ENCODE data around the gene TFF1.

Gene TFF1

GRCh38 chr21:42363312-42363711 is 3.0 kb downstream of the TFF1 start:
- H3K27ac ChIP-seq: no peak overlapping the region
- no peak overlapping the region for H3K4me3 ChIP-seq
- DNase-seq (ENCODE audit: low spot score): no peak
- no peak for TF ChIP-seq CTCF (IDR thresholded peaks at IDR 0.05)

- DNase-seq (ENCODE audit: low spot score): no peak
- no peak overlapping the region for H3K4me3 ChIP-seq
- no peak for TF ChIP-seq CTCF (IDR thresholded peaks at IDR 0.05)
- H3K27ac ChIP-seq: no peak overlapping the region
These were observed 3.6 kb downstream of the TFF1 start for GRCh38 chr21:42362700-42363099.

GRCh38 chr21:42362198-42362597 is 4.1 kb downstream of the TFF1 start:
- DNase-seq (ENCODE audit: low spot score): no peak
- no peak for TF ChIP-seq CTCF (IDR thresholded peaks at IDR 0.05)
- Histone ChIP-seq H3K27ac (no peak overlapping the region), H3K4me3 (no peak overlapping the region)

- no peak for TF ChIP-seq CTCF (IDR thresholded peaks at IDR 0.05)
- Histone ChIP-seq H3K27ac (no peak overlapping the region), H3K4me3 (no peak overlapping the region)
- no peak for DNase-seq (ENCODE audit: low spot score)
These were observed 5.0 kb downstream of the TFF1 start for GRCh38 chr21:42361286-42361685.

GRCh38 chr21:42360317-42360716 is 6.0 kb downstream of the TFF1 start:
- no peak overlapping the region for H3K27ac ChIP-seq
- H3K4me3 ChIP-seq: no peak overlapping the region
- DNase-seq (ENCODE audit: low spot score): no peak

GRCh38 chr21:42358937-42359336 is 7.4 kb downstream of the TFF1 start:
- DNase-seq (ENCODE audit: low spot score): no peak
- TF ChIP-seq CTCF (IDR thresholded peaks at IDR 0.05): no peak
- Histone ChIP-seq H3K27ac (no peak overlapping the region), H3K4me3 (no peak overlapping the region)

More at GRCh38 chr21:42360317-42360716, 6.0 kb downstream of the TFF1 start:
- TF ChIP-seq CTCF (IDR thresholded peaks at IDR 0.05): no peak

GRCh38 chr21:42358261-42358660 is 8.1 kb downstream of the TFF1 start:
- H3K4me3 ChIP-seq: no peak overlapping the region
- no peak for DNase-seq (ENCODE audit: low spot score)

More at GRCh38 chr21:42358261-42358660, 8.1 kb downstream of the TFF1 start:
- H3K27ac ChIP-seq: no peak overlapping the region
- no peak for TF ChIP-seq CTCF (IDR thresholded peaks at IDR 0.05)

Measured in coronary artery (tissue), 2 donors.